ENCODE measurements around the gene CAMTA1.

- TF ChIP-seq CTCF (conservative IDR thresholded peaks at IDR 0.05; ENCODE audit: low read length): no peak
- TF ChIP-seq EZH2phosphoT487 (IDR thresholded peaks at IDR 0.05; ENCODE audit: borderline replicate concordance, low read depth, low read length): no peak
Measured at GRCh38 chr1:7220712-7221252, 435.5 kb downstream of the CAMTA1 start.
